ENCODE data around the gene MNT. TPM values are rescaled to one million over a fixed set of nuclear protein-coding genes. Genes with fewer than 3 reads are reported as not detected.

MNT gene, protein sequence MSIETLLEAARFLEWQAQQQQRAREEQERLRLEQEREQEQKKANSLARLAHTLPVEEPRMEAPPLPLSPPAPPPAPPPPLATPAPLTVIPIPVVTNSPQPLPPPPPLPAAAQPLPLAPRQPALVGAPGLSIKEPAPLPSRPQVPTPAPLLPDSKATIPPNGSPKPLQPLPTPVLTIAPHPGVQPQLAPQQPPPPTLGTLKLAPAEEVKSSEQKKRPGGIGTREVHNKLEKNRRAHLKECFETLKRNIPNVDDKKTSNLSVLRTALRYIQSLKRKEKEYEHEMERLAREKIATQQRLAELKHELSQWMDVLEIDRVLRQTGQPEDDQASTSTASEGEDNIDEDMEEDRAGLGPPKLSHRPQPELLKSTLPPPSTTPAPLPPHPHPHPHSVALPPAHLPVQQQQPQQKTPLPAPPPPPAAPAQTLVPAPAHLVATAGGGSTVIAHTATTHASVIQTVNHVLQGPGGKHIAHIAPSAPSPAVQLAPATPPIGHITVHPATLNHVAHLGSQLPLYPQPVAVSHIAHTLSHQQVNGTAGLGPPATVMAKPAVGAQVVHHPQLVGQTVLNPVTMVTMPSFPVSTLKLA
- 10 to 100 TPM; 30.7 to 34.6 TPM for total RNA-seq

DNA sequence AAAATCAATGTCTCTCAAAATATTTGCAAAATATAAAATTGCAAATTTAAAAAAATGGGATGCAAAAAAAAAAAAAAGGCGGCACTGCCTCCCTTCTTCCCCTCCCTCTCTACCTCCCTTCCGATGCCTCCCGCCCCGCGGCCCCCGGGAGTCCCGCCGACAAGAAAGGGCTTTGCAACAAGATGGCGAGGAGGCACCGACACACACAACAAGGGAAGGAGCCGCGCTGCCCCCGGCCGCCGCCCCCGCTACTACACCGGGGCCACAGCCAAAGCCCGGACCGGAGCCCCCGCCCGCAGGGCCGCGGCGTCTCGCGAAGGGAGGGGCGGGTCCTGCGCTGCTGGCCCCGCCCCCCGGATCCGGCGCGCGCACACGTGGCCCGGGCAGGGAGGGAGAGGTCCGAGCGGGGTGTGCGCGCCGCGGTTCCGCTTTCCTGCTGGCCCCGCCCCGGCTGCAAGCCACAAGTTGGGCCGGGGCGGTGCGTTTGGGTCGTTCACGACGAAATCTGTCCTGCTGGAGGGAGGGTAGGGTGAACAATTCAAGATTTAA lies at the start of gene MNT:
Gene MNT (minus strand): TSS at position 184 of the 549 bp plus-strand sequence. CDS start 348 bp downstream, outside the sequence.

DNA sequence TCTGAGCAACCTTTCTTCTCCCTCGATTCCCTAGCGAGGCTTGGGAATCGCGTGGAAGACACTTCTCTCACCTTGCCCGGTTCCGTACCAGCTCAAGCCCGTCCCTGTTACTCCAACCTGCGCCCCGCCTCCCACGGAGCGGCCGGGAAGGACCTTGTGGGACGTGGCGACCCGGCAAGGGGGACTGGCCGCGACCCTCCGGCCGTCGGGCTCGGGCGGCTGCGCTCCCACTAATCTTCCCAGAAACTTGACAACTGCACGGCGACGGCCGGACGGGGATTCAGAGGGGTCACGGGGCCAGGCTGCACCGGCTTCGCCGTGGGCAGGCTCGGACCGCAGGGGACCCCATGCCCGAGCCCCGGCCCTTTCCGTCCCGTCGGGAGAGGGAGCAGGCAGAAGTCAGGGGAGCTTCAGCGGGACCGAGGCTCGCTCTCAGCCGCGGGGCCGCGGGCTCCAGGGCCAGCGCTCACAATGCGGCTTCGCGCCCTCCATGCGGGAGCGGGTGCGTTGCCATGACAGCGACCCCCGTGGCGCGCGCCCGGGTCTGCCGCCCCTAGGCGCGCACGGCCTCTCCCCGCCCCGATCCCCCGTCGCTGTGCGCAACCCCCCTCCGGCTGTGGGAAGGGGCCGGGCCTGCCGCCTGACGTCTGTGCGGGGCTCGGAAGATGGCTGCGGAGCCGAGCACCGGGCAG lies 63.9 kb downstream of the MNT start, which contains the start of gene SGSM2:
Gene SGSM2 (plus strand): TSS at position 650 of the 692 bp plus-strand sequence. CDS start 188 bp downstream, outside the sequence.

DNA sequence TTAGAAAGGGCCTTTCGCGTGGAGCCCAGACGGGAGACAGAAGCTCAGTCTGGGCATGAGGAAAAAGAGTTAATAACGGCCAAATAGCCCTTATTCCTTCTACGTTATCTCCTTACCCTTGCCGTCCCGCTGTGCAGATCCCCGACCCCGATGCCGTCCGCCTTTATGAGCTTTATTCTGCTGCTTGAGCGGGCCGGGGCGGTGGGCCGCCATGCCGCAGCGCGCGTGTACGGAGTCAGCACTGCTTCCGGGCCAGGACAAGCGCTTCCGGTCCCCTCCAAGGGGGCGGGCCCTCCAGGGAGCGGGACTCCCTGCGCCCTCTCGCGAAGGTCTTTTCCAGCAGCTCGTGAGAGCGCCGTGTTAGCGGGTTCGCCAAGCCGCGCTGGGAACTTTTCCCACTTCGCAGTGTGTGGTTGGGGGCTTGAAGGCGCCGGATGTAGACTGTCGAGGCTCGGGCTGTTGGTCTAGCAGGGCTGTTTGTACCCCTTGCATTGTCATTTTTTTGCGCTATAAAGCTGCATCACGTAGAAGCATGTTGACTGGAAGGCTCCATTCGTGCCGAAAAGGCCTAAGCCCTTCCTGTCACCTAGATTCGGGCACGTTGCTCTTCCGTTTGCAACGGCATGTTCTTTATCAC lies 64.5 kb downstream of the MNT start, which contains the start of gene TSR1:
Gene TSR1 (minus strand): TSS at position 243 of the 637 bp plus-strand sequence. CDS start 30 bp downstream, at position 213.

Other genes with a start within 250 kb of the MNT start
- gene SMG6, start 97.3 kb downstream of the MNT start, total RNA-seq, result 10 to 100 TPM; 47.9 to 49.3 TPM
- 10 to 100 TPM; 13.9 to 17.4 TPM for gene SRR, start 97.1 kb downstream of the MNT start, total RNA-seq
- 10 to 100 TPM; 25.8 TPM for gene TSR1, start 64.6 kb downstream of the MNT start, total RNA-seq
- gene SGSM2, start 63.6 kb downstream of the MNT start, total RNA-seq, result 10 to 100 TPM; 65.3 to 66.8 TPM
- 10 to 100 TPM; 24.5 to 24.7 TPM for gene METTL16, start 110.8 kb upstream of the MNT start, total RNA-seq
- 100 to 1,000 TPM; 135 to 142 TPM for gene PAFAH1B1, start 192.6 kb upstream of the MNT start, total RNA-seq

Data from activated naive CD4-positive, alpha-beta T cell treated with anti-CD3 and anti-CD28 coated beads, Interleukin-2, amount 10 ng/mL, durations not matched to agents 5 hours and 36 hours (primary cell).